HepG2 (cell line): ENCODE results near the gene EFCAB8. TPM values are rescaled to one million over a fixed set of nuclear protein-coding genes. Genes with fewer than 3 reads are reported as not detected.

Experiments
- ATF3 ChIP-seq: sonication (generic); formaldehyde crosslinking; IDR thresholded peaks from 2 replicates; pipeline ENCODE4 v1.4.0; 2020; ENCODE audit warnings: missing genetic modification reagents
- GATAD2A ChIP-seq: IDR thresholded peaks from 2 replicates; pipeline ENCODE4 v1.6.1; 2016
- IRF1 ChIP-seq: sonication (generic); formaldehyde crosslinking; IDR thresholded peaks from 2 replicates; pipeline ENCODE4 v1.4.0; 2020; ENCODE audit warnings: low read depth, mild to moderate bottlenecking, missing genetic modification reagents
- JUND ChIP-seq: sonication (generic); formaldehyde crosslinking; IDR thresholded peaks from 2 replicates; pipeline ENCODE4 v1.8.0; 2022; ENCODE audit warnings: mild to moderate bottlenecking, missing genetic modification reagents
- KIAA2018 ChIP-seq: sonication (generic); formaldehyde crosslinking; IDR thresholded peaks from 2 replicates; pipeline ENCODE4 v1.5.0; 2020; ENCODE audit warnings: mild to moderate bottlenecking, missing genetic modification reagents, borderline replicate concordance
- MXD4 ChIP-seq: IDR thresholded peaks from 2 replicates; pipeline ENCODE4 v1.6.1; 2016; ENCODE audit warnings: mild to moderate bottlenecking, missing biosample characterization, missing genetic modification reagents
- PRPF4 ChIP-seq: fragments of 200-400 bp; formaldehyde crosslinking; IDR thresholded peaks from 2 replicates; pipeline ENCODE4 v1.6.1; 2016; ENCODE audit warnings: low read length, low read depth; ENCODE audit not compliant: poor library complexity, severe bottlenecking
- RFX1 ChIP-seq: fragments of 450-650 bp; IDR thresholded peaks from 2 replicates; pipeline ENCODE4 v1.6.1; 2017
- ZBTB20 ChIP-seq: sonication (generic); formaldehyde crosslinking; IDR thresholded peaks from 2 replicates; pipeline ENCODE4 v1.8.1; 2023; ENCODE audit warnings: missing genetic modification reagents, low read depth, mild to moderate bottlenecking, borderline replicate concordance
- ZBTB42 ChIP-seq: sonication (generic); formaldehyde crosslinking; IDR thresholded peaks from 2 replicates; pipeline ENCODE4 v1.5.0; 2020; ENCODE audit warnings: mild to moderate bottlenecking, missing genetic modification reagents
- ZNF724P ChIP-seq: sonication (generic); formaldehyde crosslinking; IDR thresholded peaks from 2 replicates; pipeline ENCODE4 v1.8.0; 2022; ENCODE audit warnings: missing genetic modification reagents, borderline replicate concordance
- polyA plus RNA-seq, 8 experiments: library from polyadenylated mRNA; depleted of rRNA in 3 of 8; stranded (reverse) in 7 of 8; unstranded in 1 of 8; fragments of >200 nt; fragmentation: Illumina TruSeq in 4 of 8; extraction: Trizol in 4 of 8; gene quantifications; 2 replicates each; pipeline versions ENCODE4 v1.2.1 to v1.2.3, GENCODE V29; 2011 to 2016; ENCODE audit warnings: low read depth in 4 of 8, missing spikeins in 1 of 8, mixed read lengths in 1 of 8; ENCODE audit not compliant: insufficient read depth in 1 of 8
- total RNA-seq, 5 experiments: library from RNA; depleted of rRNA; stranded (reverse); fragments of >200 nt; fragmentation: Illumina TruSeq; extraction: Trizol; gene quantifications; 2 replicates each; pipeline ENCODE4 v1.2.3, GENCODE V29; 2016; ENCODE audit warnings: low read depth in 1 of 5

Gene EFCAB8
- total and polyA plus RNA-seq, 2 of the 13 experiments (the other 11 are each of a cell fraction or from before 2014, with no cell fraction given): 0.15 to 0.22 TPM

GRCh38 chr20:32909896-32910571 lies 51.3 kb downstream of the EFCAB8 start (continued):
- TF ChIP-seq KIAA2018 (CRISPR knock-in tag) (no peak), ZBTB42 (CRISPR knock-in tag) (no peak), PRPF4 (no peak), ZNF724P (no peak), IRF1 (CRISPR knock-in tag) (no peak), GATAD2A (no peak), JUND (CRISPR knock-in tag) (no peak), RFX1 (no peak), ATF3 (no peak), ZBTB20 (CRISPR knock-in tag) (no peak), MXD4 (CRISPR knock-in tag) (no peak)
- TF ChIP-seq, all 625 proteins: peak for 0
